H1 (cell line): Measurements from ENCODE around the gene POLE. TPM values are rescaled to one million over a fixed set of nuclear protein-coding genes. Genes with fewer than 3 reads are reported as not detected.

ENCODE experiments used
- CTCF ChIA-PET: fragments of 300-600 bp; sonication (Branson Sonifier 250); formaldehyde crosslinking; loops from one replicate; lab custom pipeline; 2021; ENCODE audit not compliant: partially characterized antibody; lab: Charles Lee
- POLR2A ChIA-PET: fragments of 300-600 bp; sonication (Branson Sonifier 250); formaldehyde crosslinking; loops from one replicate; lab custom pipeline; 2021; ENCODE audit warnings: inconsistent platforms; ENCODE audit not compliant: partially characterized antibody; lab: Charles Lee
- DNase-seq, 2 experiments: peaks; one replicate each; pipeline versions ENCODE4 v3.0.0 to v3.0.0-alpha.2; 2010 to 2022; ENCODE audit warnings: low spot score in 2 of 2, low read depth in 1 of 2, mixed read lengths in 1 of 2
- FAIRE-seq: peaks from 2 replicates; lab custom pipeline; 2011; peaks lifted over from hg19 to GRCh38; lab: Jason Lieb, UNC
- H2AFZ ChIP-seq: 2 replicates; pipeline ENCODE4 v1.8.1; 2012; ENCODE audit warnings: low read length, inconsistent platforms
- H2AK5ac ChIP-seq: 2 replicates; pipeline ENCODE4 v1.6.1; 2013; ENCODE audit warnings: low read depth, low read length
- H2BK120ac ChIP-seq: replicated peaks from 2 replicates; pipeline ENCODE3; 2013; ENCODE audit warnings: low read depth, low read length, inconsistent platforms
- H2BK12ac ChIP-seq: 2 replicates; pipeline ENCODE4 v1.6.1; 2013; ENCODE audit warnings: low read depth, low read length
- H2BK15ac ChIP-seq: 2 replicates; pipeline ENCODE4 v1.6.1; 2013; ENCODE audit warnings: low read length
- H2BK20ac ChIP-seq: 2 replicates; pipeline ENCODE4 v1.6.1; 2013; ENCODE audit warnings: low read length
- H2BK5ac ChIP-seq: 2 replicates; pipeline ENCODE4 v1.6.1; 2013; ENCODE audit warnings: low read depth, low read length
- H3K14ac ChIP-seq: 2 replicates; pipeline ENCODE4 v1.6.1; 2013; ENCODE audit warnings: inconsistent platforms; ENCODE audit not compliant: insufficient read length
- H3K18ac ChIP-seq: 2 replicates; pipeline ENCODE4 v1.6.1; 2013; ENCODE audit warnings: low read length; ENCODE audit errors: extremely low read depth
- H3K23ac ChIP-seq: 2 replicates; pipeline ENCODE4 v1.6.1; 2013; ENCODE audit warnings: inconsistent platforms; ENCODE audit not compliant: insufficient read length
- H3K23me2 ChIP-seq: 2 replicates; pipeline ENCODE4 v1.6.1; 2013; ENCODE audit warnings: low read depth, low read length
- H3K27ac ChIP-seq: 2 replicates; pipeline ENCODE4 v1.6.1; 2011; ENCODE audit warnings: low read depth, low read length, inconsistent platforms
- H3K27me3 ChIP-seq, 4 experiments: replicated peaks in 1 of 4; 1 replicate in 1 of 4; 2 replicates in 3 of 4; pipeline versions ENCODE4 v1.6.1 to v1.8.1; 2011 to 2013; ENCODE audit warnings: low read length in 3 of 4, mild to moderate bottlenecking in 3 of 4, inconsistent platforms in 2 of 4, mixed read lengths in 2 of 4, moderate library complexity in 1 of 4; ENCODE audit not compliant: control insufficient read depth in 3 of 4, insufficient read depth in 3 of 4; ENCODE audit errors: extremely low read depth in 1 of 4
- H3K36me3 ChIP-seq, 4 experiments: 2 replicates each; pipeline versions ENCODE4 v1.6.1 to v1.8.1; 2011 to 2013; ENCODE audit warnings: mild to moderate bottlenecking in 4 of 4, low read length in 3 of 4, moderate library complexity in 2 of 4, control low read depth in 1 of 4, inconsistent platforms in 1 of 4; ENCODE audit not compliant: insufficient read depth in 4 of 4, control insufficient read depth in 2 of 4
- H3K4ac ChIP-seq: replicated peaks from 2 replicates; pipeline ENCODE3; 2013; ENCODE audit warnings: low read length, low read depth, mixed read lengths, inconsistent platforms; ENCODE audit not compliant: insufficient read length
- H3K4me1 ChIP-seq, 4 experiments: replicated peaks in 1 of 4; 1 replicate in 1 of 4; 2 replicates in 3 of 4; pipeline versions ENCODE4 v1.6.1 to v1.8.1; 2011 to 2013; ENCODE audit warnings: low read length in 3 of 4, inconsistent platforms in 2 of 4, mixed read lengths in 1 of 4; ENCODE audit not compliant: insufficient read depth in 4 of 4, control insufficient read depth in 3 of 4
- H3K4me2 ChIP-seq, 2 experiments: 2 replicates each; pipeline versions ENCODE4 v1.6.1 to v1.8.1; 2011 to 2013; ENCODE audit warnings: low read depth in 2 of 2, low read length in 2 of 2, control low read depth in 1 of 2, inconsistent platforms in 1 of 2, mild to moderate bottlenecking in 1 of 2; ENCODE audit not compliant: insufficient read depth in 1 of 2
- H3K4me3 ChIP-seq, 4 experiments: fragments of 200-600, 300-600 bp in 1 of 4; sonication (generic), shearing (Covaris generic), sonication (Bioruptor Twin) in 1 of 4; 2 replicates each; pipeline versions ENCODE4 v1.5.1 to v1.8.1; 2011 to 2016; ENCODE audit warnings: low read length in 4 of 4, low read depth in 3 of 4, control low read depth in 2 of 4, inconsistent platforms in 2 of 4, mild to moderate bottlenecking in 2 of 4, mixed read lengths in 1 of 4, moderate library complexity in 1 of 4; ENCODE audit not compliant: insufficient read depth in 2 of 4; ENCODE audit errors: extremely low read depth in 1 of 4
- H3K56ac ChIP-seq: replicated peaks from 2 replicates; pipeline ENCODE3; 2013; ENCODE audit warnings: low read depth, mild to moderate bottlenecking, mixed read lengths, low read length, inconsistent platforms; ENCODE audit not compliant: insufficient read length
- H3K79me1 ChIP-seq: 2 replicates; pipeline ENCODE4 v1.6.1; 2013; ENCODE audit warnings: low read depth, low read length, control low read depth
- H3K79me2 ChIP-seq, 2 experiments: 2 replicates each; pipeline versions ENCODE4 v1.6.1 to v1.8.1; 2012 to 2013; ENCODE audit warnings: low read length in 2 of 2, mild to moderate bottlenecking in 2 of 2, inconsistent platforms in 1 of 2; ENCODE audit not compliant: insufficient read depth in 2 of 2, control insufficient read depth in 1 of 2
- H3K9ac ChIP-seq, 4 experiments: replicated peaks in 1 of 4; 1 replicate in 1 of 4; 2 replicates in 3 of 4; pipeline versions ENCODE4 v1.6.1 to v1.8.1; 2011 to 2013; ENCODE audit warnings: low read depth in 3 of 4, low read length in 3 of 4, control low read depth in 2 of 4, mild to moderate bottlenecking in 2 of 4, moderate library complexity in 2 of 4, inconsistent platforms in 1 of 4; ENCODE audit errors: extremely low read depth in 1 of 4
- H3K9me3 ChIP-seq, 2 experiments: 2 replicates each; pipeline versions ENCODE4 v1.6.1 to v1.8.1; 2012 to 2013; ENCODE audit warnings: mild to moderate bottlenecking in 2 of 2, moderate library complexity in 2 of 2, control low read depth in 1 of 2, inconsistent platforms in 1 of 2, low read depth in 1 of 2, low read length in 1 of 2, mixed read lengths in 1 of 2; ENCODE audit not compliant: insufficient read depth in 2 of 2
- H4K20me1 ChIP-seq, 2 experiments: replicated peaks in 1 of 2; 2 replicates each; pipeline versions ENCODE3 to v1.8.1; 2011 to 2013; ENCODE audit warnings: inconsistent platforms in 2 of 2, low read length in 2 of 2, mild to moderate bottlenecking in 1 of 2; ENCODE audit not compliant: insufficient read depth in 2 of 2, control insufficient read depth in 1 of 2
- H4K5ac ChIP-seq: 2 replicates; pipeline ENCODE4 v1.6.1; 2013; ENCODE audit warnings: low read length, low read depth, mixed read lengths, inconsistent platforms; ENCODE audit not compliant: insufficient read length
- H4K8ac ChIP-seq: 2 replicates; pipeline ENCODE4 v1.8.0; 2013; ENCODE audit warnings: mild to moderate bottlenecking, moderate library complexity, low read length, inconsistent platforms; ENCODE audit not compliant: insufficient read depth; ENCODE audit errors: extremely low read depth
- H4K91ac ChIP-seq: replicated peaks from 2 replicates; pipeline ENCODE3; 2013; ENCODE audit warnings: low read length, mixed read lengths, inconsistent platforms; ENCODE audit not compliant: insufficient read length
- WGBS, 2 experiments: shearing (Covaris generic) in 1 of 2; methylation state at CpG; one replicate each; pipeline versions ENCODE4 v1.1.6 to v1.1.7; 2013 to 2015; ENCODE audit warnings: low lambda C conversion rate in 2 of 2, mixed read lengths in 2 of 2, inconsistent platforms in 1 of 2, low coverage in 1 of 2, missing lambda C conversion rate in 1 of 2; ENCODE audit not compliant: insufficient replicate concordance in 2 of 2, insufficient coverage in 1 of 2, insufficient read length in 1 of 2; ENCODE audit errors: extremely low coverage in 1 of 2, missing lambda C conversion rate in 1 of 2; 5-methylcytosine and 5-hydroxymethylcytosine counted together
- polyA plus RNA-seq, 7 experiments: library from polyadenylated mRNA; depleted of rRNA in 3 of 7; stranded (reverse) in 5 of 7; unstranded in 2 of 7; fragments of >200 nt in 5 of 7; fragments of 200-250 nt in 2 of 7; gene quantifications; 1 replicate in 5 of 7; 2 replicates in 1 of 7; 4 replicates in 1 of 7; pipeline versions ENCODE4 v1.2.1 to v1.2.3, GENCODE V29; 2011 to 2013; ENCODE audit warnings: missing spikeins in 2 of 7, mixed read lengths in 2 of 7
- total RNA-seq: library from RNA; stranded (reverse); fragmentation: NEBNext Ultra II Directional; extraction: Animal tissue kit (Norgen Biotek cat#: 25700); gene quantifications from 2 replicates; pipeline ENCODE4 v1.2.1, GENCODE V29; 2021
- TF ChIP-seq, protein P1 (sequence below): IDR thresholded peaks from 2 replicates; pipeline ENCODE4 v1.6.1; 2012; ENCODE audit warnings: low read length, inconsistent platforms

The POLE gene
- total and polyA plus RNA-seq, 2 of the 8 experiments (the other 6 are each of a cell fraction or from before 2014, with no cell fraction given): 59.7 to 115 TPM

DNA sequence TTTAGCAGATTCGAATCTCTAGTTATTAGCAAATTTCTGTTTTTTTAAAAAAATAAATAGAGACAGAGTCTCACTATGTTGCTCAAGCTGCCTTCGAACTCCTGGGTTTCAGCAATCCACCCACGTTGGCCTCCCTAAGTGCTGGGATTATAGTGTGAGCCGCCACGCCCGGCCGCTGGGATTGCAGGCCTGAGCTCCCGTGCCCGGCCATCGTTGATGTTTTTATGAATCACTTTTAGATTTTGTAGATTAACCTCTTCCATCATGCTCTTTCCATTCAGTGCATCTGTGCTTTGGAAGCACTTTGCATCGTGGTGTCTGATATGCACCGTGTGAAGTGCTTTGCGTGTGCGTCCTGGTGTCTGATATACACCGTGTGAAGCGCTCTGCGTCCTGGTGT is 44.4 kb upstream of the POLE start:
- Histone ChIP-seq H4K20me1 (peaks cover 6 to 13% of the 10 kb centered on the region in 2 experiments), H3K56ac (no peak overlapping the region), H4K5ac (no peak overlapping the region), H3K79me2 (no peaks in the 10 kb centered on the region; a peak in 1 of 4 replicates), H2BK12ac (no peak overlapping the region), H3K36me3 (peaks cover 48 to 87% (median 78%) of the 10 kb centered on the region in 4 experiments), H3K27me3 (no peaks in the 10 kb centered on the region), H3K79me1 (no peaks in the 10 kb centered on the region), H3K4me3 (no peak overlapping the region), H2BK120ac (no peak overlapping the region), H3K23ac (no peak overlapping the region), H3K4me2 (no peak overlapping the region), H2BK5ac (no peak overlapping the region), H2BK20ac (no peak overlapping the region), H2AK5ac (no peak overlapping the region), H3K4ac (no peak overlapping the region), H4K8ac (no peak overlapping the region), H3K4me1 (no peaks in the 10 kb centered on the region; a peak in 1 of 7 replicates), H3K23me2 (no peaks in the 10 kb centered on the region), H3K18ac (no peak overlapping the region), H2AFZ (no peak overlapping the region), H3K27ac (no peak overlapping the region), H3K9ac (no peak overlapping the region), H4K91ac (no peak overlapping the region), H3K9me3 (peaks cover 0 to 8% of the 10 kb centered on the region in 2 experiments; a peak in 1 of 4 replicates), H2BK15ac (no peak overlapping the region), H3K14ac (no peak overlapping the region)
- 94% methylated on average over 17 of the region's 17 CpGs; no CpG with 5 or more reads in 1 of the 2 experiments for whole genome bisulfite sequencing, 2 experiments
- DNase-seq (no peak), FAIRE-seq (no peak)
- TF ChIP-seq, protein P1, sequence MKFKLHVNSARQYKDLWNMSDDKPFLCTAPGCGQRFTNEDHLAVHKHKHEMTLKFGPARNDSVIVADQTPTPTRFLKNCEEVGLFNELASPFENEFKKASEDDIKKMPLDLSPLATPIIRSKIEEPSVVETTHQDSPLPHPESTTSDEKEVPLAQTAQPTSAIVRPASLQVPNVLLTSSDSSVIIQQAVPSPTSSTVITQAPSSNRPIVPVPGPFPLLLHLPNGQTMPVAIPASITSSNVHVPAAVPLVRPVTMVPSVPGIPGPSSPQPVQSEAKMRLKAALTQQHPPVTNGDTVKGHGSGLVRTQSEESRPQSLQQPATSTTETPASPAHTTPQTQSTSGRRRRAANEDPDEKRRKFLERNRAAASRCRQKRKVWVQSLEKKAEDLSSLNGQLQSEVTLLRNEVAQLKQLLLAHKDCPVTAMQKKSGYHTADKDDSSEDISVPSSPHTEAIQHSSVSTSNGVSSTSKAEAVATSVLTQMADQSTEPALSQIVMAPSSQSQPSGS: no peak
- POLR2A ChIA-PET: interaction anchor here (1.1 to 3.1 kb wide), 5 partner anchors 13 to 36 kb away, joined by 3 to 17 read pairs (median 4); no protein-coding TSS in a partner anchor
- CTCF ChIA-PET: no interaction called here
